CD14-positive monocyte (primary cell): ENCODE measurements around the gene FXR2. TPM values are rescaled to one million over a fixed set of nuclear protein-coding genes. Genes with fewer than 3 reads are reported as not detected.

Experiments used
- DNase-seq, 3 donors: peaks; one replicate each; pipeline ENCODE4 v3.0.0-alpha.2; 2011 to 2022
- H2AFZ ChIP-seq: 2 replicates; pipeline ENCODE4 v1.6.0; 2012; ENCODE audit warnings: mild to moderate bottlenecking, low read depth, low read length, inconsistent platforms; ENCODE audit not compliant: insufficient read depth, poor library complexity, severe bottlenecking
- H3K27ac ChIP-seq, 2 donors: 1 replicate in 1 of 2; 2 replicates in 1 of 2; pipeline ENCODE4 v1.5.1; 2012 to 2013; ENCODE audit warnings: low read length in 2 of 2, control low read depth in 1 of 2, inconsistent platforms in 1 of 2, low read depth in 1 of 2, mild to moderate bottlenecking in 1 of 2
- H3K27me3 ChIP-seq, 2 donors: one replicate each; pipeline versions ENCODE4 v1.6.0 to v1.6.1; 2011 to 2013; ENCODE audit warnings: low read length in 2 of 2; ENCODE audit not compliant: control insufficient read depth in 2 of 2, insufficient read depth in 2 of 2
- H3K36me3 ChIP-seq, 2 donors: replicated peaks in 1 of 2; 1 replicate in 1 of 2; 2 replicates in 1 of 2; pipeline versions ENCODE4 v1.5.1 to v1.6.1; 2012 to 2013; ENCODE audit warnings: low read length in 2 of 2, control low read depth in 1 of 2, inconsistent platforms in 1 of 2, mild to moderate bottlenecking in 1 of 2; ENCODE audit not compliant: insufficient read depth in 2 of 2, control insufficient read depth in 1 of 2
- H3K4me1 ChIP-seq, 2 donors: 1 replicate in 1 of 2; 2 replicates in 1 of 2; pipeline versions ENCODE4 v1.5.1 to v1.6.1; 2012 to 2013; ENCODE audit warnings: low read length in 2 of 2, control low read depth in 1 of 2, inconsistent platforms in 1 of 2, mild to moderate bottlenecking in 1 of 2, moderate library complexity in 1 of 2; ENCODE audit not compliant: insufficient read depth in 2 of 2, control insufficient read depth in 1 of 2
- H3K4me2 ChIP-seq: replicated peaks from 2 replicates; pipeline ENCODE3; 2012; ENCODE audit warnings: low read length, moderate library complexity, mild to moderate bottlenecking; ENCODE audit not compliant: poor library complexity, severe bottlenecking; ENCODE audit errors: extremely low read depth
- H3K4me3 ChIP-seq, 3 experiments: fragments of 200-600 bp in 1 of 3; sonication (generic) in 1 of 3; replicated peaks in 1 of 3; 1 replicate in 2 of 3; 2 replicates in 1 of 3; pipeline ENCODE4 v1.5.1; 2011 to 2013; ENCODE audit warnings: low read length in 3 of 3, mild to moderate bottlenecking in 3 of 3, control low read depth in 2 of 3, low read depth in 2 of 3, inconsistent platforms in 1 of 3, moderate library complexity in 1 of 3
- H3K79me2 ChIP-seq: 2 replicates; pipeline ENCODE4 v1.6.0; 2012; ENCODE audit warnings: mild to moderate bottlenecking, control low read depth, inconsistent platforms, low read length, moderate library complexity; ENCODE audit not compliant: insufficient read depth
- H3K9ac ChIP-seq: 2 replicates; pipeline ENCODE4 v1.6.0; 2017; ENCODE audit warnings: low read length, mild to moderate bottlenecking; ENCODE audit not compliant: insufficient read depth, poor library complexity, severe bottlenecking
- H3K9me3 ChIP-seq, 2 donors: replicated peaks in 1 of 2; 1 replicate in 1 of 2; 2 replicates in 1 of 2; pipeline versions ENCODE4 v1.5.1 to v1.6.1; 2012 to 2013; ENCODE audit warnings: low read length in 2 of 2, control low read depth in 1 of 2; ENCODE audit not compliant: control insufficient read depth in 1 of 2, insufficient read depth in 1 of 2
- H4K20me1 ChIP-seq: 2 replicates; pipeline ENCODE4 v1.6.0; 2012; ENCODE audit warnings: mild to moderate bottlenecking, low read length, control low read depth, moderate library complexity; ENCODE audit not compliant: insufficient read depth
- H3K27ac Mint-ChIP-seq, 7 donors: one replicate each; pipeline ENCODE4 v1.8.0; 2020; ENCODE audit warnings: mild to moderate bottlenecking in 7 of 7, mixed read lengths in 7 of 7, moderate library complexity in 6 of 7, inconsistent platforms in 2 of 7
- H3K27me3 Mint-ChIP-seq, 3 donors: one replicate each; pipeline ENCODE4 v1.8.0; 2021 to 2022; ENCODE audit warnings: low read depth in 3 of 3, mild to moderate bottlenecking in 3 of 3, mixed read lengths in 3 of 3, moderate library complexity in 3 of 3, inconsistent platforms in 1 of 3
- H3K36me3 Mint-ChIP-seq, 2 donors: one replicate each; pipeline ENCODE4 v1.8.0; 2020; ENCODE audit warnings: mixed read lengths in 2 of 2, inconsistent platforms in 1 of 2, mild to moderate bottlenecking in 1 of 2
- H3K4me1 Mint-ChIP-seq: one replicate; pipeline ENCODE4 v1.8.0; 2020; ENCODE audit warnings: mild to moderate bottlenecking, mixed read lengths
- H3K4me3 Mint-ChIP-seq, 2 donors: one replicate each; pipeline ENCODE4 v1.8.0; 2020; ENCODE audit warnings: mild to moderate bottlenecking in 2 of 2, mixed read lengths in 2 of 2, moderate library complexity in 1 of 2
- H3K9me3 Mint-ChIP-seq, 7 donors: one replicate each; pipeline ENCODE4 v1.8.0; 2020 to 2022; ENCODE audit warnings: mixed read lengths in 7 of 7, mild to moderate bottlenecking in 6 of 7, moderate library complexity in 6 of 7, inconsistent platforms in 2 of 7
- CTCF ChIP-seq: fragments of 200-600 bp; IDR thresholded peaks from one replicate; pipeline ENCODE4 v1.8.0; 2022; ENCODE audit warnings: antibody characterized with exemption, mild to moderate bottlenecking
- WGBS: methylation state at CpG from one replicate; pipeline ENCODE4 v1.1.5; 2013; ENCODE audit warnings: missing lambda C conversion rate; ENCODE audit not compliant: insufficient coverage; 5-methylcytosine and 5-hydroxymethylcytosine counted together
- intact Hi-C, 2 donors: fragments of 100-400 bp; cut with micrococcal nuclease; formaldehyde crosslinking; loops; one replicate each; pipeline versions ENCODE4 v1.15.0 to v1.15.1; 2023
- polyA plus RNA-seq, 3 donors: library from polyadenylated mRNA; depleted of rRNA in 1 of 3; unstranded in 2 of 3; stranded (reverse) in 1 of 3; fragments of 300-500 nt in 2 of 3; fragments of >200 nt in 1 of 3; fragmentation: Illumina TruSeq in 2 of 3; gene quantifications; 1 replicate in 2 of 3; 2 replicates in 1 of 3; pipeline ENCODE4 v1.2.3, GENCODE V29; 2012 to 2021

Gene FXR2
- polyA plus RNA-seq, 3 donors, result 6.2 to 23.0 (median 9.2) TPM

GRCh38 chr17:7582396-7583252, 32.1 kb downstream of the FXR2 start:
- Histone ChIP-seq H2AFZ (no peak overlapping the region), H3K4me3 (peak overlapping the region; percentile 82 to 98 (median 91)), H3K36me3 (peaks cover 23 to 25% of the 10 kb centered on the region in 2 donors), H3K4me2 (peak overlapping the region; percentile 99), H3K27ac (peak overlapping the region; percentile 99), H3K4me1 (peaks cover 74 to 91% of the 10 kb centered on the region in 2 donors), H4K20me1 (peaks cover 51% of the 10 kb centered on the region), H3K9me3 (no peaks in the 10 kb centered on the region), H3K9ac (peak overlapping the region; percentile 97), H3K79me2 (peaks cover 77% of the 10 kb centered on the region), H3K27me3 (no peaks in the 10 kb centered on the region)
- Mint-ChIP-seq H3K9me3 (peaks cover 0 to 6% (median 0%) of the 10 kb centered on the region in 7 donors), H3K27me3 (peaks cover 0 to 6% (median 2%) of the 10 kb centered on the region in 3 donors), H3K36me3 (peaks cover 54 to 67% of the 10 kb centered on the region in 2 donors), H3K27ac (peak overlapping the region; percentile 98 to 100 (median 100)), H3K4me1 (peaks cover 70% of the 10 kb centered on the region), H3K4me3 (peak overlapping the region; percentile 90 to 98)
- DNase-seq, result no peak
- WGBS, result 88% methylated on average over 31 of the region's 36 CpGs
- no peak for TF ChIP-seq CTCF
- intact Hi-C loops, result loop anchor here (5.0 kb wide), 2 partner anchors 145 to 275 kb away; partner anchors contain the start of genes EIF5A (in 1 of the 2), FGF11 (in 1 of the 2) and TMEM102 (in 1 of the 2)
